Right lobe of liver (tissue), 6 donors: ENCODE results near the gene HTATSF1. TPM values are rescaled to one million over a fixed set of nuclear protein-coding genes. Genes with fewer than 3 reads are reported as not detected.

Source experiments
- ATAC-seq, 4 donors: fragments of 200-7000 bp; cut with Tn5 transposase; one replicate each; pipeline ENCODE4 v1.9.1; 2020; ENCODE audit warnings: mild to moderate bottlenecking in 4 of 4, moderate library complexity in 4 of 4
- DNase-seq, 3 donors: peaks; one replicate each; pipeline ENCODE4 v3.0.0-alpha.2; 2020
- H3K27ac ChIP-seq, 3 donors: fragments of 200-600 bp; one replicate each; pipeline ENCODE4 v1.8.0; 2022
- H3K27me3 ChIP-seq, 2 donors: fragments of 200-600 bp; one replicate each; pipeline ENCODE4 v1.8.0; 2022
- H3K36me3 ChIP-seq, 4 donors: fragments of 200-600 bp; sonication (generic) in 1 of 4; one replicate each; pipeline versions ENCODE4 v1.5.1 to v1.8.0; 2017 to 2022; ENCODE audit warnings: control low read depth in 1 of 4
- H3K4me1 ChIP-seq, 4 donors: fragments of 200-600 bp; sonication (generic) in 1 of 4; one replicate each; pipeline versions ENCODE4 v1.5.1 to v1.8.0; 2017 to 2022; ENCODE audit warnings: control low read depth in 1 of 4
- H3K4me3 ChIP-seq, 3 donors: fragments of 200-600 bp; one replicate each; pipeline ENCODE4 v1.8.0; 2022
- H3K9me3 ChIP-seq, 4 donors: fragments of 200-600 bp; sonication (generic) in 1 of 4; one replicate each; pipeline versions ENCODE4 v1.5.1 to v1.8.0; 2017 to 2022; ENCODE audit warnings: control low read depth in 1 of 4
- POLR2A ChIP-seq: fragments of 450-650 bp; IDR thresholded peaks from one replicate; pipeline ENCODE4 v1.6.1; 2017; ENCODE audit warnings: antibody characterized with exemption, mild to moderate bottlenecking
- WGBS: methylation state at CpG from one replicate; pipeline ENCODE4 v1.1.6; 2018; ENCODE audit warnings: low coverage, low lambda C conversion rate; ENCODE audit not compliant: insufficient coverage; ENCODE audit errors: missing lambda C conversion rate; 5-methylcytosine and 5-hydroxymethylcytosine counted together
- intact Hi-C, 2 donors: fragments of 100-400 bp; cut with DNase I; formaldehyde crosslinking; loops; one replicate each; pipeline versions ENCODE4 v1.11.2 to v1.14.1; 2022
- long read RNA-seq: library from polyadenylated mRNA; unstranded; transcript quantifications from one replicate; pipeline ENCODE4 v2.0.0, GENCODE V29; 2019
- total RNA-seq, 6 experiments: library from RNA; depleted of rRNA in 2 of 6; stranded (reverse); fragments of >200 nt in 2 of 6; fragmentation: NEBNext Ultra II Directional in 3 of 6; extraction: Animal tissue kit (Norgen Biotek cat#: 25700) in 3 of 6; gene quantifications; one replicate each; pipeline versions ENCODE4 v1.1.0 to v1.2.4, GENCODE V29; 2016 to 2023
- TF ChIP-seq, protein P1 (sequence below), 4 donors: fragments of 200-600 bp in 3 of 4; fragments of 450-650 bp in 1 of 4; IDR thresholded peaks; one replicate each; pipeline versions ENCODE4 v1.5.1 to v1.8.0; 2016 to 2022; ENCODE audit warnings: antibody characterized with exemption in 4 of 4, mild to moderate bottlenecking in 2 of 4
- donor health status: DM: no; HTN: yes; CAD: no.
- donor health status: DM: no; HTN: no; CAD: no.
- donor health status: DM: no; HTN: no; CAD: no.
- donor health status: DM: no; HTN: yes; CAD: no.
- donor health status: DM: no; HTN: yes; CAD: no.

Gene HTATSF1
- total RNA-seq, result 10 to 100 TPM; 10.6 to 21.5 (median 12.1) TPM
- long read RNA-seq, partial matches to known transcripts, result 2 of 8 reads
- long read RNA-seq, other reads (novel, unspliced or antisense), result 3 of 8 reads

GRCh38 chrX:136497556-136498052, at the start of gene HTATSF1:
Gene HTATSF1 (plus strand): TSS chrX:136497592. CDS start chrX:136497685, 93 bp downstream.
- H3K27ac ChIP-seq, result peak within 1 kb of the TSS; percentile 70 to 87 (median 84)
- H3K4me3 ChIP-seq, result peak within 1 kb of the TSS; percentile 53 to 59 (median 57)
- 24% methylated on average over 21 of the region's 35 CpGs for WGBS
- no peaks in the 10 kb centered on the region for H3K4me1 ChIP-seq
- ATAC-seq (peak in 3 of 4 donors; percentile 5 to 21 (median 13)), DNase-seq (peak in 2 of 3 donors; percentile 28 to 59)
- H3K9me3 ChIP-seq, result no peaks in the 10 kb centered on the region
- no peak for TF ChIP-seq POLR2A
- intact Hi-C loops, result no loop called here
- H3K27me3 ChIP-seq, result peaks cover 0 to 2% of the 10 kb centered on the region in 2 donors
- peaks cover 0 to 19% (median 0%) of the 10 kb centered on the region in 4 donors for H3K36me3 ChIP-seq

GRCh38 chrX:136447968-136448367, 49.4 kb upstream of the HTATSF1 start:
- no peaks in the 10 kb centered on the region for H3K9me3 ChIP-seq
- H3K4me1 ChIP-seq, result no peaks in the 10 kb centered on the region
- H3K36me3 ChIP-seq, result no peaks in the 10 kb centered on the region
- H3K4me3 ChIP-seq, result no peak overlapping the region
- no peak for TF ChIP-seq POLR2A
- TF ChIP-seq, protein P1, sequence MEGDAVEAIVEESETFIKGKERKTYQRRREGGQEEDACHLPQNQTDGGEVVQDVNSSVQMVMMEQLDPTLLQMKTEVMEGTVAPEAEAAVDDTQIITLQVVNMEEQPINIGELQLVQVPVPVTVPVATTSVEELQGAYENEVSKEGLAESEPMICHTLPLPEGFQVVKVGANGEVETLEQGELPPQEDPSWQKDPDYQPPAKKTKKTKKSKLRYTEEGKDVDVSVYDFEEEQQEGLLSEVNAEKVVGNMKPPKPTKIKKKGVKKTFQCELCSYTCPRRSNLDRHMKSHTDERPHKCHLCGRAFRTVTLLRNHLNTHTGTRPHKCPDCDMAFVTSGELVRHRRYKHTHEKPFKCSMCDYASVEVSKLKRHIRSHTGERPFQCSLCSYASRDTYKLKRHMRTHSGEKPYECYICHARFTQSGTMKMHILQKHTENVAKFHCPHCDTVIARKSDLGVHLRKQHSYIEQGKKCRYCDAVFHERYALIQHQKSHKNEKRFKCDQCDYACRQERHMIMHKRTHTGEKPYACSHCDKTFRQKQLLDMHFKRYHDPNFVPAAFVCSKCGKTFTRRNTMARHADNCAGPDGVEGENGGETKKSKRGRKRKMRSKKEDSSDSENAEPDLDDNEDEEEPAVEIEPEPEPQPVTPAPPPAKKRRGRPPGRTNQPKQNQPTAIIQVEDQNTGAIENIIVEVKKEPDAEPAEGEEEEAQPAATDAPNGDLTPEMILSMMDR (IDR thresholded peaks at IDR 0.05), result no peak
- intact Hi-C loops, result no loop called here
- H3K27ac ChIP-seq, result no peak overlapping the region
- ATAC-seq (no peak), DNase-seq (no peak)
- no peaks in the 10 kb centered on the region for H3K27me3 ChIP-seq

DNA sequence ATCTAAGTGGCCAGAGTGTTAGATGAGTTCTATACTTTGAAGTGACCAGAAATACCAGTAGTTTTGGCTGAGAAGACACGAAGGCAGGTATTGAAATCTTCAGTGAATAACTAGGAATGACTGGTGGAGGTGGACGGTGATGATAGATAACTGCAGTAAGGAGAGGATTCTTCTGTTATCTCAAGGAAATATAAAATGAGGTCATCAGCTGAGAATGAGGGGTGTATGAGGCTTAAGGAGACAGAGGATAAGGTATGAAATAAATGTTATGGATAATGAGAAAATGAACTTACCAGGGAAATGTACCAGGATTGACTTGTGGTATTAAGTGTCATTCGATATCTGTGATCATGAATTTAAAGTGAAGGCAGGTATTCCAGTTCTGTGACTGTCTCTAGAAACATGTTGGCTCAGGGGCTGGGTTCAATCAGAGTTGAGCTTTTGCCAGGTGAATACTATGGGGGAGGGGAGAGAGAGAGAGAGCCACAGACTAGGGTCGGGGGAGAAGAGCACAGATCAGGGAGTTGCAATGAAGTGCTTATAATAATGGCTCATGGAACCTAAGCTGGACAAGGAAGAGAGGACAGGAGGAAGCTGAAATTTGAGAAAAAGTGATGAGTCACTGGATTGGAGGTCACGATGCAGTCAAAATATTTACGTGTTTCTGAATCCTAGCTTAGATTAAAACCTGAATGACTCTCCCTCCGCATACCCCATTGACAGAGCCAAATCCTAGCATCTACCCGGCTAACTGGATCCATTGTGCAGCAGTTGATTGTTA, 47.2 kb upstream of the HTATSF1 start:
- no peak for TF ChIP-seq POLR2A
- TF ChIP-seq, protein P1 (IDR thresholded peaks at IDR 0.05), result no peak
- Histone ChIP-seq H3K27ac (no peak overlapping the region), H3K9me3 (no peaks in the 10 kb centered on the region), H3K27me3 (no peaks in the 10 kb centered on the region), H3K36me3 (no peaks in the 10 kb centered on the region), H3K4me3 (no peak overlapping the region), H3K4me1 (no peaks in the 10 kb centered on the region)
- intact Hi-C loops, result no loop called here
- ATAC-seq (no peak), DNase-seq (no peak)
- WGBS, result 49% methylated on average over 7 of the region's 8 CpGs

GRCh38 chrX:136452614-136453013, 44.8 kb upstream of the HTATSF1 start:
- Histone ChIP-seq H3K36me3 (no peaks in the 10 kb centered on the region), H3K4me1 (no peaks in the 10 kb centered on the region), H3K27me3 (no peaks in the 10 kb centered on the region), H3K27ac (no peak overlapping the region), H3K4me3 (no peak overlapping the region), H3K9me3 (no peaks in the 10 kb centered on the region)
- 47% methylated on average over 1 of the region's 5 CpGs for WGBS
- DNase-seq (no peak), ATAC-seq (no peak)
- intact Hi-C loops, result no loop called here
- TF ChIP-seq, protein P1 (IDR thresholded peaks at IDR 0.05), result no peak
- TF ChIP-seq POLR2A, result no peak

GRCh38 chrX:136453114-136453513, 44.3 kb upstream of the HTATSF1 start:
- Histone ChIP-seq H3K4me3 (no peak overlapping the region), H3K9me3 (no peaks in the 10 kb centered on the region), H3K4me1 (no peaks in the 10 kb centered on the region), H3K27me3 (no peaks in the 10 kb centered on the region), H3K36me3 (no peaks in the 10 kb centered on the region), H3K27ac (no peak overlapping the region)
- ATAC-seq (no peak), DNase-seq (no peak)
- TF ChIP-seq, protein P1 (IDR thresholded peaks at IDR 0.05), result no peak
- TF ChIP-seq POLR2A, result no peak
- intact Hi-C loops, result no loop called here
- WGBS, result 35% methylated on average over 1 of the region's 1 CpG
